ENCODE results near the gene ZNFX1. TPM values are rescaled to one million over a fixed set of nuclear protein-coding genes. Genes with fewer than 3 reads are reported as not detected.

ZNFX1 gene
- polyA plus RNA-seq, 4 donors, result 9.9 to 13.4 (median 11.9) TPM

Other genes with a start within 250 kb of the ZNFX1 start
- 10 to 100 TPM; 11.9 to 47.7 (median 23.3) TPM for gene CSE1L, start 231.7 kb downstream of the ZNFX1 start, polyA plus RNA-seq
- gene STAU1, start 89.7 kb downstream of the ZNFX1 start, polyA plus RNA-seq, result 100 to 1,000 TPM in 1 of 4 donors, 10 to 100 TPM in 3; 47.1 to 116 (median 65.4) TPM
- gene DDX27, start 58.6 kb downstream of the ZNFX1 start, polyA plus RNA-seq, result 10 to 100 TPM; 32.0 to 48.9 (median 34.9) TPM
- 1 to 10 TPM in 1 of 4 donors, under 1 TPM in 1, not detected in 2; 0.38 to 1.2 TPM for gene KCNB1, start 204.6 kb upstream of the ZNFX1 start, polyA plus RNA-seq

Data from small intestine (tissue), 4 donors.